Measurements from ENCODE around the gene IGFL4.

IGFL4 gene

GRCh38 chr19:46015687-46016425 lies 24.9 kb downstream of the IGFL4 start:
- no peak overlapping the region for H2AFZ ChIP-seq (ENCODE audit: low read length)
- H3K36me3 ChIP-seq (ENCODE audit: insufficient read depth, low read length): peaks cover 8% of the 10 kb centered on the region; the same call in 1 of the 2 replicates
- H3K27me3 ChIP-seq (ENCODE audit: insufficient read depth, low read length): no peaks in the 10 kb centered on the region
- peak overlapping the region; percentile 65 for H3K9ac ChIP-seq (ENCODE audit: low read length)
- no peak for TF ChIP-seq EZH2 (IDR thresholded peaks at IDR 0.05; ENCODE audit: borderline replicate concordance, low read length)
- TF ChIP-seq CTCF (IDR thresholded peaks at IDR 0.05; ENCODE audit: low read length): no peak
- H3K27ac ChIP-seq (ENCODE audit: low read depth, low read length, poor library complexity, severe bottlenecking): no peak overlapping the region
- H3K9me3 ChIP-seq (ENCODE audit: low read length): no peaks in the 10 kb centered on the region
- H3K79me2 ChIP-seq (ENCODE audit: insufficient read depth, low read length): no peaks in the 10 kb centered on the region
- H3K4me1 ChIP-seq (ENCODE audit: insufficient read depth, low read length, severe bottlenecking): peaks cover 14% of the 10 kb centered on the region
- H3K9me2 ChIP-seq (ENCODE audit: low read depth, low read length): no peaks in the 10 kb centered on the region
- H3F3A ChIP-seq (ENCODE audit: insufficient read depth, low read length): 0 out of 2 replicates have a peak, but pooled peaks cover 4% of the 10 kb centered on the region
- peak overlapping the region; percentile 84 for H3K4me2 ChIP-seq (ENCODE audit: low read length)
- peak overlapping the region; percentile 65 for H3K4me3 ChIP-seq (ENCODE audit: low read depth, low read length, poor library complexity, severe bottlenecking)
- H4K20me1 ChIP-seq (ENCODE audit: insufficient read depth, low read length): no peaks in the 10 kb centered on the region

- no peaks in the 10 kb centered on the region for H3K79me2 ChIP-seq (ENCODE audit: insufficient read depth, low read length)
- TF ChIP-seq CTCF (IDR thresholded peaks at IDR 0.05; ENCODE audit: low read length) (no peak), EZH2 (IDR thresholded peaks at IDR 0.05; ENCODE audit: borderline replicate concordance, low read length) (no peak)
- no peak overlapping the region for H3K9ac ChIP-seq (ENCODE audit: low read length)
- no peak overlapping the region for H3K27ac ChIP-seq (ENCODE audit: low read depth, low read length, poor library complexity, severe bottlenecking)
- H3K36me3 ChIP-seq (ENCODE audit: insufficient read depth, low read length): peaks cover 8% of the 10 kb centered on the region; the same call in 1 of the 2 replicates
- peaks cover 16% of the 10 kb centered on the region for H3K4me1 ChIP-seq (ENCODE audit: insufficient read depth, low read length, severe bottlenecking)
- no peak overlapping the region for H2AFZ ChIP-seq (ENCODE audit: low read length)
- H3K9me2 ChIP-seq (ENCODE audit: low read depth, low read length): no peaks in the 10 kb centered on the region
- no peak overlapping the region for H3K4me3 ChIP-seq (ENCODE audit: low read depth, low read length, poor library complexity, severe bottlenecking)
- 0 out of 2 replicates have a peak, but pooled peaks cover 4% of the 10 kb centered on the region for H3F3A ChIP-seq (ENCODE audit: insufficient read depth, low read length)
- no peaks in the 10 kb centered on the region for H3K27me3 ChIP-seq (ENCODE audit: insufficient read depth, low read length)
- no peaks in the 10 kb centered on the region for H4K20me1 ChIP-seq (ENCODE audit: insufficient read depth, low read length)
- no peak overlapping the region for H3K4me2 ChIP-seq (ENCODE audit: low read length)
- H3K9me3 ChIP-seq (ENCODE audit: low read length): no peaks in the 10 kb centered on the region
Observed at GRCh38 chr19:46014941-46015686, 25.7 kb downstream of the IGFL4 start.

GRCh38 chr19:46014534-46014933 lies 26.3 kb downstream of the IGFL4 start:
- Histone ChIP-seq H3F3A (ENCODE audit: insufficient read depth, low read length) (0 out of 2 replicates have a peak, but pooled peaks cover 4% of the 10 kb centered on the region), H3K79me2 (ENCODE audit: insufficient read depth, low read length) (no peaks in the 10 kb centered on the region), H4K20me1 (ENCODE audit: insufficient read depth, low read length) (no peaks in the 10 kb centered on the region), H3K4me2 (ENCODE audit: low read length) (no peak overlapping the region), H3K27ac (ENCODE audit: low read depth, low read length, poor library complexity, severe bottlenecking) (no peak overlapping the region), H3K4me3 (ENCODE audit: low read depth, low read length, poor library complexity, severe bottlenecking) (no peak overlapping the region), H3K27me3 (ENCODE audit: insufficient read depth, low read length) (no peaks in the 10 kb centered on the region), H2AFZ (ENCODE audit: low read length) (no peak overlapping the region), H3K36me3 (ENCODE audit: insufficient read depth, low read length) (peaks cover 8% of the 10 kb centered on the region; the same call in 1 of the 2 replicates), H3K9me3 (ENCODE audit: low read length) (no peaks in the 10 kb centered on the region), H3K9me2 (ENCODE audit: low read depth, low read length) (no peaks in the 10 kb centered on the region), H3K9ac (ENCODE audit: low read length) (no peak overlapping the region), H3K4me1 (ENCODE audit: insufficient read depth, low read length, severe bottlenecking) (peaks cover 16% of the 10 kb centered on the region)
- TF ChIP-seq EZH2 (IDR thresholded peaks at IDR 0.05; ENCODE audit: borderline replicate concordance, low read length) (no peak), CTCF (IDR thresholded peaks at IDR 0.05; ENCODE audit: low read length) (no peak)

Measured in OCI-LY1 (cell line).